ENCODE measurements around the gene DDT. TPM values are rescaled to one million over a fixed set of nuclear protein-coding genes. Genes with fewer than 3 reads are reported as not detected.
A peak's percentile ranks its signal among the peaks of the same experiment; 100 is the strongest.
"Not testable (repeated sequence)": the region's sequence is repeated elsewhere in the genome, so short reads cannot be mapped to it uniquely, and the experiment has no call there.

The DDT gene
- total RNA-seq, 1 experiment from 2014 or later = 101 TPM

DNA sequence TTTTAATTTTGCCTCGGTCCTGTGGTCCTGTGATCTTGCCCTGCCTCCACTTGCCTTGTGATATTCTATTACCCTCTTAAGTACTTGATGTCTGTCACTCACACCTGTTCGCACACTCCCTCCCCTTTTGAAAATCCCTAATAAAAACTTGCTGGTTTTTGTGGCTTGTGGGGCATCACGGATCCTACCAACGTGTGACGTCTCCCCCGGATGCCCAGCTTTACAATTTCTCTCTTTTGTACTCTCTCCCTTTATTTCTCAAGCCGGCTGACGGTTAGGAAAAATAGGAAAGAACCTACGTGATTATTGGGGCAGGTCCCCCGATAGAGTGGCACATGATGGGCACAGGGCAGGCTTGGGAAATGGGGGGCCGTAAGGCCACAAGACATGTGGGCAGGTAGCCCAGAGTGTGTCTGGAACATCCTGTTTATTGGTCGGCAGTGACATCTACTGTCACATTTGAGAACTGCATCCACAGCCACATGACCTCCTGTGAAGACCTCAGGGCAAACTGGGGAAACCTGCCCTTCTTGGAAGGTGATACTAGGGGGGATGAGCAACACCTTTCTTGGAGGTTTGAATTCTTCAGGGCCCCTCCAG lies 17.8 kb downstream of the DDT start:
- CTCF ChIA-PET = interaction anchor here (0.7 kb wide), 1 partner anchor 62 kb away, joined by 5 read pairs; the partner anchor contains the start of gene MIF
- intact Hi-C loops (cut with micrococcal nuclease; ENCODE audit: unreplicated experiment) = loop anchor here (5.0 kb wide), 1 partner anchor 94 kb away; no protein-coding TSS in a partner anchor
- DNase-seq = peak; percentile 77
- not testable (repeated sequence) for H3K27ac Mint-ChIP-seq (ENCODE audit: unreplicated experiment); H3K9me3 Mint-ChIP-seq (ENCODE audit: low read depth, unreplicated experiment); BruUV-seq (replicated peaks); H3K4me1 Mint-ChIP-seq (ENCODE audit: low read depth, unreplicated experiment); H3K4me3 Mint-ChIP-seq (ENCODE audit: low read depth, unreplicated experiment); H3K36me3 Mint-ChIP-seq (ENCODE audit: insufficient read depth, unreplicated experiment)
- TF ChIP-seq, protein P1, sequence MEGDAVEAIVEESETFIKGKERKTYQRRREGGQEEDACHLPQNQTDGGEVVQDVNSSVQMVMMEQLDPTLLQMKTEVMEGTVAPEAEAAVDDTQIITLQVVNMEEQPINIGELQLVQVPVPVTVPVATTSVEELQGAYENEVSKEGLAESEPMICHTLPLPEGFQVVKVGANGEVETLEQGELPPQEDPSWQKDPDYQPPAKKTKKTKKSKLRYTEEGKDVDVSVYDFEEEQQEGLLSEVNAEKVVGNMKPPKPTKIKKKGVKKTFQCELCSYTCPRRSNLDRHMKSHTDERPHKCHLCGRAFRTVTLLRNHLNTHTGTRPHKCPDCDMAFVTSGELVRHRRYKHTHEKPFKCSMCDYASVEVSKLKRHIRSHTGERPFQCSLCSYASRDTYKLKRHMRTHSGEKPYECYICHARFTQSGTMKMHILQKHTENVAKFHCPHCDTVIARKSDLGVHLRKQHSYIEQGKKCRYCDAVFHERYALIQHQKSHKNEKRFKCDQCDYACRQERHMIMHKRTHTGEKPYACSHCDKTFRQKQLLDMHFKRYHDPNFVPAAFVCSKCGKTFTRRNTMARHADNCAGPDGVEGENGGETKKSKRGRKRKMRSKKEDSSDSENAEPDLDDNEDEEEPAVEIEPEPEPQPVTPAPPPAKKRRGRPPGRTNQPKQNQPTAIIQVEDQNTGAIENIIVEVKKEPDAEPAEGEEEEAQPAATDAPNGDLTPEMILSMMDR (IDR thresholded peaks at IDR 0.05; ENCODE audit: unreplicated experiment) = peak; percentile 91
- H3K27me3 Mint-ChIP-seq (ENCODE audit: unreplicated experiment) = peaks cover 12% of the 10 kb centered on the region

DNA sequence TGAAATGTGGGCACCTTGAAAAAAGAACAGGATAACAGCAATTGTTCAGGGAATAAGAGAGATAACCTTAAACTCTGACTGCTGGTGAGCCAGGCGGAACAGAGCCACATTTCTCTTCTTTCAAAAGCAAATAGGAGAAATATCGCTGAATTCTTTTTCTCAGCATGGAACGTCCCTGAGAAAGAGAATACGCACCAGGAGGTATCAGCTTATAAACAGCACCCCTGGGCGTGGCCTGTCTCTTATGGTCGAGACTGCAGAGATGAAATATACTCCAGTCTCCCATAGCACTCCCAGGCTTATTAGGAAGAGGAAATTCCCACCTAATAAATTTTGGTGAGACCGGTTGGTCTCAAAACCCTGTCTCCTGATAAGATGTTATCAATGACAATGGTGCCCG lies 18.4 kb downstream of the DDT start:
- H3K4me3 Mint-ChIP-seq (ENCODE audit: low read depth, unreplicated experiment); DNase-seq; H3K9me3 Mint-ChIP-seq (ENCODE audit: low read depth, unreplicated experiment); H3K27ac Mint-ChIP-seq (ENCODE audit: unreplicated experiment); BruUV-seq (replicated peaks); H3K4me1 Mint-ChIP-seq (ENCODE audit: low read depth, unreplicated experiment); H3K36me3 Mint-ChIP-seq (ENCODE audit: insufficient read depth, unreplicated experiment): not testable (repeated sequence)
- H3K27me3 Mint-ChIP-seq (ENCODE audit: unreplicated experiment) = peaks cover 12% of the 10 kb centered on the region
- CTCF ChIA-PET = interaction anchor here (0.7 kb wide), 1 partner anchor 62 kb away, joined by 5 read pairs; the partner anchor contains the start of gene MIF
- intact Hi-C loops (cut with micrococcal nuclease; ENCODE audit: unreplicated experiment) = loop anchor here (5.0 kb wide), 1 partner anchor 94 kb away; no protein-coding TSS in a partner anchor

DNA sequence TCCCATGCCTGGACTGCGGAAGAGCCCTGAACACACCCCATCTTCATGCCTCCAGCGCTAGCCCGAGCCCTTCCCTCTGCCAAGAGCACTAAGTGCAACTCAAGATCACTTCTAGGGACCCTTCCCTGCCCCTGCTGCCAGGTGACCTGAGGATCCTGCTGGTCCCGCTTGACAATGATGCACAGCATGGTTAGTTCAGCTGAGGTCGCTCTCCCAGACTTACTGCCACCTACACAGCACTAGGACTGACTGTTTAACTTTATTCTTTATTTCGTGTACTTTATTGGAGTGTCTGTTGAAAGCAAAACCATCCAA lies 19.3 kb downstream of the DDT start:
- H3K4me3 Mint-ChIP-seq (ENCODE audit: low read depth, unreplicated experiment); H3K9me3 Mint-ChIP-seq (ENCODE audit: low read depth, unreplicated experiment); BruUV-seq (replicated peaks); H3K4me1 Mint-ChIP-seq (ENCODE audit: low read depth, unreplicated experiment); H3K36me3 Mint-ChIP-seq (ENCODE audit: insufficient read depth, unreplicated experiment); H3K27ac Mint-ChIP-seq (ENCODE audit: unreplicated experiment); DNase-seq; CTCF ChIA-PET: not testable (repeated sequence)
- intact Hi-C loops (cut with micrococcal nuclease; ENCODE audit: unreplicated experiment) = loop anchor here (5.0 kb wide), 1 partner anchor 93 kb away; no protein-coding TSS in a partner anchor
- H3K27me3 Mint-ChIP-seq (ENCODE audit: unreplicated experiment) = peaks cover 12% of the 10 kb centered on the region

DNA sequence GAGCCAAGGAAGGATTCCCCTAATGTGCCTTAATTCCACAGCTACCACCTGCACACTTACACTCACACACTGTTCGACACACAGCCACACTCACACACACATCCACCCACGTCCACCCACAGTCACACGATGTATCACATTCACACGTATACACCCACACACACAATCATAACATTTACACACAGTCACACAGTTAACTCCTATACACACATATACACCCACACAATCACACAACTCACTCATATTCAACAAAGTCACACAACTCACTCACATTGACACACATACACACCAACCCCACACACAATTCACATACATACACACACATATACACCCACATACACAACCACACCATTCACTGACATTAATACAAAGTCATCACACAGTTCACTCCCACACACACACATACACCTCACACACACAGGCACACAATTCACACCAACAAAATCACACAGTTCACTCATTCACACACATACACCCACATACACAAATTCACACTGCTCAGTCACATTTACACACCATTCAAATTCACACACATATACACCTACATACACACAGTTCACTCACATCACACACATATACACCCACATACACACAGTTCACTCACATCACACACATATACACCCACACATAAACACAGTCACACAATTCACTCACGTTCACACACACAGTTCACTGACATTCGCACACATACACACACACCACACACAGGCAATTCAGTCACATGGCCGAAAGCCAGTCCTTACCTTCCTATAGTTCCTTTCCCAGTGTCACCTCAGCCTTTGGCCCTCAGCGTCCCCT lies 19.8 kb downstream of the DDT start:
- CTCF ChIA-PET; DNase-seq; H3K36me3 Mint-ChIP-seq (ENCODE audit: insufficient read depth, unreplicated experiment); H3K4me3 Mint-ChIP-seq (ENCODE audit: low read depth, unreplicated experiment); H3K4me1 Mint-ChIP-seq (ENCODE audit: low read depth, unreplicated experiment); intact Hi-C loops (cut with micrococcal nuclease; ENCODE audit: unreplicated experiment); BruUV-seq (replicated peaks); H3K27ac Mint-ChIP-seq (ENCODE audit: unreplicated experiment); H3K9me3 Mint-ChIP-seq (ENCODE audit: low read depth, unreplicated experiment): not testable (repeated sequence)
- H3K27me3 Mint-ChIP-seq (ENCODE audit: unreplicated experiment) = peaks cover 12% of the 10 kb centered on the region

DNA sequence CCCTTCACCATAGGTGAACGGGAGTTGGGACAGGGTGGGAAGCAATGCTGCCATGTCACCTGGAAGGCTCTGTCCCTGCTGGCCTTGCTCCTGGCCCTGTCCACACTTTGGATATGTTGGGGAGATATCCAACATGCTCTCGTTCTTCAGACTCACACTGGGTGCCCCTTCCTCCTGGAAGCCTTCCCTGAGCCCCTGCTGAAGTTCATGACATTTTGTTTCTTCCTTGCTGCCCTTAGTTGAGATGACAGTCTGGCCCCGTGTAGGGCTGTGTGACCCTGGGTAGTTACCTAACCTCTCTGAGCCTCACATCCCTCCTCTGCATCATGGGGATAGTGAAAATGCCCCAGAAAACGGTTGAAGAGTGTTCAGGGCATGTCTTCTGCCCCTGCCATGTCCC lies 20.8 kb downstream of the DDT start:
- H3K4me3 Mint-ChIP-seq (ENCODE audit: low read depth, unreplicated experiment); CTCF ChIA-PET; H3K36me3 Mint-ChIP-seq (ENCODE audit: insufficient read depth, unreplicated experiment); DNase-seq; intact Hi-C loops (cut with micrococcal nuclease; ENCODE audit: unreplicated experiment); BruUV-seq (replicated peaks); H3K9me3 Mint-ChIP-seq (ENCODE audit: low read depth, unreplicated experiment); H3K27ac Mint-ChIP-seq (ENCODE audit: unreplicated experiment); H3K4me1 Mint-ChIP-seq (ENCODE audit: low read depth, unreplicated experiment): not testable (repeated sequence)
- peaks cover 12% of the 10 kb centered on the region for H3K27me3 Mint-ChIP-seq (ENCODE audit: unreplicated experiment)

DNA sequence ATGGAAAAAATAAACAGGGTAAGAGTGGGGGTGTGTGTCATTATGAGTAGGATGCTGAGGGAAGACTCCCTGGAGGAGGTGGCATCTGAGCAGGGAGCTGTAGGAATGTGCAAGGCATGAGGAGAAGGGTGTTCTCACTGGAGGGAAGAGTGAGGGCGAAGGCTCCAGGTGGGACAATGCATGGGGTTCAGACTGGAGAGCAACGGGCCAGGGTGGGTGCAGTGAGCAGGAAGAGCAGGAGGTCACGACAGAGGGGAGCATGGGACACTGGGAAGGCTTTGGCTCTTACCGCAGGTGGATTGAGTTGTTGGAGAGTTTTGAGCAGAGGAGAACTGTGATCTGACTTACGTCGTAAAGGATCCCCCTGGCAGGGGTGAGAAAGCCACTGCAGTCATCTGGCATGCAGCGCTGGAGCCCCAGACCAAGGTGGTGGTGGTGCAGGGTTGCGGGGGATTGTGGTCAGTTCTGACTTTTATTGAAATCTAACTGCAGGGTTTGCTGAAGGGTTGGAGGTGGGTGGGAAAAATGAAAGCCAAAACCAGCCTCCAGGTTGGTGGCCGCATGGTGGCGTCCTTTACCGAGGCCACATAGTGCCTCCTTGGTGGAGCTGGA lies 21.3 kb downstream of the DDT start:
- H3K4me3 Mint-ChIP-seq (ENCODE audit: low read depth, unreplicated experiment); intact Hi-C loops (cut with micrococcal nuclease; ENCODE audit: unreplicated experiment); H3K27ac Mint-ChIP-seq (ENCODE audit: unreplicated experiment); DNase-seq; CTCF ChIA-PET; H3K9me3 Mint-ChIP-seq (ENCODE audit: low read depth, unreplicated experiment); BruUV-seq (replicated peaks); H3K36me3 Mint-ChIP-seq (ENCODE audit: insufficient read depth, unreplicated experiment); H3K4me1 Mint-ChIP-seq (ENCODE audit: low read depth, unreplicated experiment): not testable (repeated sequence)
- peaks cover 12% of the 10 kb centered on the region for H3K27me3 Mint-ChIP-seq (ENCODE audit: unreplicated experiment)

DNA sequence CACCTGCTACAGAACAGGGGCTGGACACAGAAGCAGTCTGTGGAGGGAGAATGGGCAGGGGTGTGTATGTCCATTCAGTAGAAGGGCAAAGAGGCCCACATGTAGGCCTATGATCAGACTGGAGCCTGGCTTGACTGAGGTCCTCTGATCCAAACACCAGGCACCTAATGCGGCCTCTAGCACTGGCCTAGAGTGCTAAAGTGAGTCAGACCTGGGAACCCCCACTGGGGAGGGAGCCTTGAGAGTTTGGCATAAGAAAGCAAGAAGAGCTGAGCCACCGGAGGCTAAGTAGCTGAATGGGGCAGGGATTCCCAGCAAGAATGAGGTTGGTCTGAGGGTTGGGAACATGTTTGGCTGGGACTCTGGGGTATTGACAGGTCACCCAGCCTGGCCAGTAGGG lies 22.9 kb downstream of the DDT start:
- H3K4me1 Mint-ChIP-seq (ENCODE audit: low read depth, unreplicated experiment); H3K27ac Mint-ChIP-seq (ENCODE audit: unreplicated experiment); BruUV-seq (replicated peaks); H3K36me3 Mint-ChIP-seq (ENCODE audit: insufficient read depth, unreplicated experiment); CTCF ChIA-PET; DNase-seq; H3K4me3 Mint-ChIP-seq (ENCODE audit: low read depth, unreplicated experiment); intact Hi-C loops (cut with micrococcal nuclease; ENCODE audit: unreplicated experiment); H3K9me3 Mint-ChIP-seq (ENCODE audit: low read depth, unreplicated experiment): not testable (repeated sequence)
- H3K27me3 Mint-ChIP-seq (ENCODE audit: unreplicated experiment) = peaks cover 12% of the 10 kb centered on the region

DNA sequence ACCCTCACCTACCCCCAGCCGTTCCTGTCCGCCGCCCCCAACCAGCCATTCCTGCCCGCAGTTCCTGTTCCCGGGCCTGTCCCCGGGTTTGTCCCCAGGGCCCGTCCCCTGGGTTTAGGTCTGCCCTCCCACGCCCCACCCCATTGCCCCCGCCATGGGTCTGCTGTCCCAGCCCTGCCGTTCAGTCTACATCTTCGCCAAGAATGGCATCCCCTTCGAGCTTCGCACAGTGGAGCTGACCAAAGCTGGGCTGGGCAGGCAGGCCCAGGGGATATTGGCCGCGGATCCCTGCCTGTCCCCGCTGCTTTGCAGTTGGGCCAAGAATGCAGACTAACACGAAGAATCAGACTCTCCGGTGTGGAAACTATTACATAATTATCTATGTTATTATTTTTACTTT lies 24.5 kb downstream of the DDT start:
- H3K27ac Mint-ChIP-seq (ENCODE audit: unreplicated experiment); CTCF ChIA-PET; DNase-seq; H3K4me3 Mint-ChIP-seq (ENCODE audit: low read depth, unreplicated experiment); intact Hi-C loops (cut with micrococcal nuclease; ENCODE audit: unreplicated experiment); H3K9me3 Mint-ChIP-seq (ENCODE audit: low read depth, unreplicated experiment); H3K36me3 Mint-ChIP-seq (ENCODE audit: insufficient read depth, unreplicated experiment); BruUV-seq (replicated peaks); H3K4me1 Mint-ChIP-seq (ENCODE audit: low read depth, unreplicated experiment): not testable (repeated sequence)
- peaks cover 12% of the 10 kb centered on the region for H3K27me3 Mint-ChIP-seq (ENCODE audit: unreplicated experiment)

DNA sequence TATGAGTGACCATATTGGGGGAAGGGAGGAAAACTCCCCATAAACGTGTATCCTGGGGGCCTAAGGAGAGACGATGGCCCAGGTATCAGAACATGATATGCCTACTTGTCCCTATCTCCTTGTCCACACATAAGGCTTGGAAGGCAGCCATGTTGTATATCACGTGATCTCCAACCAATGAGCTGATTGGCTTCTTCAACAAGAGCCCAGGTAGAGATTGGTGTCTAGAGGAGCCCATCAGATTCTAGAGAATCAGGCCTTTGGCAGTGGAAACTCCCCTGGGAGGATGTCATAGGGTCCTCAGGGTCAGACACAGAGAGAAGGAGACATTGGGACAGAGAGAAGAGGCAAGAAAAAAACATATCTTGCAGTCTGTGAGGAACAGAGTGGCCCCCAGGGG lies 26.9 kb downstream of the DDT start:
- CTCF ChIA-PET = not testable (repeated sequence)

More for the DNA sequence above, 26.9 kb downstream of the DDT start:
- intact Hi-C loops (cut with micrococcal nuclease; ENCODE audit: unreplicated experiment); H3K4me1 Mint-ChIP-seq (ENCODE audit: low read depth, unreplicated experiment); H3K27ac Mint-ChIP-seq (ENCODE audit: unreplicated experiment); H3K9me3 Mint-ChIP-seq (ENCODE audit: low read depth, unreplicated experiment); H3K36me3 Mint-ChIP-seq (ENCODE audit: insufficient read depth, unreplicated experiment); DNase-seq; H3K4me3 Mint-ChIP-seq (ENCODE audit: low read depth, unreplicated experiment); BruUV-seq (replicated peaks); H3K27me3 Mint-ChIP-seq (ENCODE audit: unreplicated experiment): not testable (repeated sequence)
